Measurements from ENCODE around the gene NRL. TPM values are rescaled to one million over a fixed set of nuclear protein-coding genes. Genes with fewer than 3 reads are reported as not detected.

NRL gene
- total RNA-seq, 1 experiment from 2014 or later = 2.5 TPM

GRCh38 chr14:24079491-24080141 lies 35.1 kb downstream of the NRL start:
- Mint-ChIP-seq H3K4me1 (peaks cover 37 to 47% of the 10 kb centered on the region in 2 experiments), H3K27me3 (ENCODE audit: low read depth) (peaks cover 32% of the 10 kb centered on the region), H3K9me3 (no peaks in the 10 kb centered on the region), H3K36me3 (ENCODE audit: insufficient read depth in 1 of 3, low read depth in 3 of 3) (no peaks in the 10 kb centered on the region; a peak in 1 of 7 replicates), H3K4me3 (peak overlapping the region in 1 of 2 experiments; percentile 81; a peak in 3 of 5 replicates), H3K27ac (no peak overlapping the region)
- no peak overlapping the region; the same call in 1 of the 2 replicates for H3K14ac ChIP-seq (ENCODE audit: insufficient read depth, low read length)
- H4K20me1 ChIP-seq (ENCODE audit: control insufficient read depth, insufficient read depth, insufficient read length) = no peaks in the 10 kb centered on the region
- H3K9ac ChIP-seq (ENCODE audit: extremely low read depth, insufficient read length, low read length) = no peak overlapping the region
- no peak overlapping the region for H2BK15ac ChIP-seq (ENCODE audit: low read depth, low read length)
- H2AFZ ChIP-seq (ENCODE audit: low read length) = no peak overlapping the region
- no peak overlapping the region for H3K4me2 ChIP-seq (ENCODE audit: insufficient read depth, insufficient read length, low read length)
- no peaks in the 10 kb centered on the region for H3K9me3 ChIP-seq (ENCODE audit: control insufficient read depth, low read depth, low read length)
- no peak overlapping the region for H3K27ac ChIP-seq (ENCODE audit: insufficient read length, low read depth, low read length)
- H4K8ac ChIP-seq (replicated peaks; ENCODE audit: insufficient read length, low read depth, low read length) = no peak overlapping the region
- peaks cover 5% of the 10 kb centered on the region; the same call in 1 of the 2 replicates for H3K4me1 ChIP-seq (ENCODE audit: insufficient read depth, low read length)
- no peak overlapping the region for H4K91ac ChIP-seq (ENCODE audit: insufficient read length, low read depth, low read length)
- H2BK12ac ChIP-seq (ENCODE audit: insufficient read length, low read depth, low read length) = no peak overlapping the region
- no peak overlapping the region for H3T11ph ChIP-seq (ENCODE audit: low read length)
- H2BK120ac ChIP-seq (ENCODE audit: low read depth, low read length, poor library complexity, severe bottlenecking) = no peak overlapping the region
- no peak overlapping the region for H3K18ac ChIP-seq (ENCODE audit: insufficient read length, low read depth, low read length)
- H2BK20ac ChIP-seq (ENCODE audit: low read depth, low read length, poor library complexity, severe bottlenecking) = no peak overlapping the region
- H3K79me1 ChIP-seq (ENCODE audit: insufficient read depth, low read depth, low read length, poor library complexity, severe bottlenecking) = no peaks in the 10 kb centered on the region
- no peak for TF ChIP-seq CTCF (conservative IDR thresholded peaks at IDR 0.05)
- no peak overlapping the region for H3K23ac ChIP-seq (ENCODE audit: insufficient read length, low read depth, low read length)
- WGBS (ENCODE audit: extremely low coverage, insufficient read length, low lambda C conversion rate) = no CpG with 5 or more reads among the region's 9 CpGs
- peak; percentile 95 for DNase-seq
- no peaks in the 10 kb centered on the region; the same call in 1 of the 2 replicates for H3K27me3 ChIP-seq (ENCODE audit: insufficient read depth, low read length)
- H3K79me2 ChIP-seq (ENCODE audit: insufficient read depth, low read length) = no peaks in the 10 kb centered on the region
- H2AK5ac ChIP-seq (ENCODE audit: insufficient read length, low read length) = no peak overlapping the region
- no peak overlapping the region for H3K56ac ChIP-seq (ENCODE audit: insufficient read length, low read depth, low read length)
- H4K5ac ChIP-seq (ENCODE audit: insufficient read length, low read depth, low read length) = no peak overlapping the region
- no peak overlapping the region for H2BK5ac ChIP-seq (ENCODE audit: insufficient read length, low read length)
- peaks cover 4% of the 10 kb centered on the region for H3K23me2 ChIP-seq (ENCODE audit: insufficient read length, low read depth, low read length, poor library complexity, severe bottlenecking)
- H3K4ac ChIP-seq (ENCODE audit: low read depth, low read length) = no peak overlapping the region

Measured in H9 (cell line).